Amniotic stem cell (primary cell): Measurements from ENCODE around the gene SLC29A1.

ENCODE experiments used
- DNase-seq: peaks from one replicate; lab custom pipeline; 2025; lab: John Stamatoyannopoulos, UW

Gene SLC29A1

DNA sequence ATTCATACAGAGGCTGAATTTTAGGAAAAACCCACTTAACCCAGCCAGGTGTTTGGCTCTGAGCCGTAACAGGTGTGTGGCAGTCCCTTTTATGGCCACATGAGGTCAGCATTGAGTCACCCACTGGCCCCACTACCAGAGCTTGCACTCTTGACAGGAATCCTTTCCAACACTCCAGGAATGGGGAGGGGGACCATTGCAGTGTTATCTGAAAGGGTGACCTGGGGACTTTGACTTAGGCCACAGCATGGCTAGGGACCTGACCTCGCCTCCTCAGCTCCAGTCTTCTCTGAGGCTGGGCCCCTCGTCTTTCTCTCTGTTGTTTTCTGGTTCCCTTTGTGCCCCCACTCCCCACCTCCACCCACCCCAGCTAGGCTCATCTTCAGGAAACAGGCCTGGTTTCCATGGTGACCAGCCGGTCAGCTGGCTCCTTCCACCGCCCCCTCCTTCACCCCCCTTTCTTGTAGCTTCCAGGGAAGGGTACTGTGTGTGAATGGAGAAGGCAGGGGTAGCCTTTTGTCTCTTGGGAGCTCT lies 44.8 kb downstream of the SLC29A1 start:
- no peak for DNase-seq

DNA sequence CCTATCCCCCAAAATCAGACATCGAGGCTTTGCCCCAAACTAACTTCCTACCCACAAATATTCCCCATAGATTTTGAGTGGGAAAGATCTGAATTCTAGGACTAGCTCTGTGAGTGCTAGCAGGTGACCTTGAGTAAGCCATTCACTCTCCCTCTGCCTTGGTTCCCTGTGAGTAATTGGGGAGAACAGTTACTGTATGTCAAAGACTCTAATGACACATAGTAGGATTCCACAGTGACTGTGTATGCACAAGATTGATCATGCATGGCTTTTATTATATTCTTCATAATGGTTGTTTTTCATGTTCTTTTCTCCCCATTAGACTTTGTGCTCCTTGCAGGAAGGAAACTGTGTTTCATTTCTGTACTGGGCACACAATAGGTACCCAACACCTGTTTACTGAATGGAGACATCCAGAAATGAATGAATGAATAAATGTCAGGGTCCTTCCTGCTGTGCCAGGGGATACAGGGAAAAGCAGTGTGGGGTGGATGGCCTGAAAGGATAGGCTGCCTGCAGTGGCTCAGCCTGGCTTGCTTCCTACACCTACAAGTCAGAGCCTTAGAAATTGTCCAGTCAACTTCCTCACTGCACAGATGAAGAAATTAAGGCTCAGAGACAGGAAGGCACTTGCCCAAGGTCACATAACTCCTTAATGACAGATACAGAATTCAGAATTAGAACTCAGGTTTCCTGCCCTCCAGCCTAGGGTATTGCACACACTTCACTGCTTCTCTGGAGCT lies 46.0 kb downstream of the SLC29A1 start:
- DNase-seq = no peak

- no peak for DNase-seq
These were observed 46.6 kb downstream of the SLC29A1 start, which contains the start of gene TMEM151B for GRCh38 chr6:44269921-44270525. Gene TMEM151B, plus strand, starts transcription at chr6:44270450. Its CDS starts 293 bp downstream, at chr6:44270743.

DNA sequence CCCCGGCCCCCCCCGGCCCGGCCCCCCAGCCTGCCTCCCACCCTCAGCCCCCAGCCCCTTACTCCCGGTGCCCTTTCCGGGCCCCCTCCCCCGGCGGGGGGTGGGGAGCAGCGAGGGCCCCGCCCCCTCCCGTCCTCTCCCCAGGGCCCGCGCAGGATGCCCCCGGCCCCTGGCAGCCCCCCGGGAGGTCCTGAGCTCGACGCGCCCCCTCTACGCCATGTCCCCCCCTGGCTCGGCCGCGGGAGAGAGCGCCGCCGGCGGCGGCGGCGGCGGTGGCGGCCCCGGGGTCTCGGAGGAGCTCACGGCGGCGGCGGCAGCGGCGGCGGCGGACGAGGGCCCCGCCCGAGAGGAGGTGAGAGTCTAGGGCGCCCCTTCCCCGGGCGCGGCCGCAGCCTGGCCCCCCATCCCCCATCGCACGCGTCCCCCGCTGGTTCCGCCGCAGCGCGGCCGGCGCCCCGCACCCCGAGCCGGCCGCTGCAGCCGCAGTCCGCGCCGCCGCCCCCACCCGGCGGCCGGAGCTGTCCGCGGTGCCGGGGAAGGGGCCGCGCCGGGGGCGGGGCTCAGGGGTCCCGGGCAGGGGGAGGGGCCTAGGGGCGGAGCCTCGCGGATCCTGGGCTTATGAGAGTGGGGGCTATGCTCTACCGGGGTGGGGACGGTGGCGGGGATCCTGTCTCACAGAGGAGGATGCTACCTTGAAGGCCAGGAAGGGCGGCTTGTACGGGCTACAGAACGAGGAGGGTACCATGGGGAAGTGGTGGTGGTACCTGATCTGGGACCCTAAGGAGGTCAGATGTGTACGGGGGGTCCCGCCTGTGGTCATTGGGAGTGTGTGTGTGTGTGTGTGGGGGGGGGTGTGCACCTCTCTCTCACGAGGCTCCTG lies 47.4 kb downstream of the SLC29A1 start:
- no peak for DNase-seq

- DNase-seq = no peak
These were observed 48.0 kb downstream of the SLC29A1 start for GRCh38 chr6:44271406-44271723.

DNA sequence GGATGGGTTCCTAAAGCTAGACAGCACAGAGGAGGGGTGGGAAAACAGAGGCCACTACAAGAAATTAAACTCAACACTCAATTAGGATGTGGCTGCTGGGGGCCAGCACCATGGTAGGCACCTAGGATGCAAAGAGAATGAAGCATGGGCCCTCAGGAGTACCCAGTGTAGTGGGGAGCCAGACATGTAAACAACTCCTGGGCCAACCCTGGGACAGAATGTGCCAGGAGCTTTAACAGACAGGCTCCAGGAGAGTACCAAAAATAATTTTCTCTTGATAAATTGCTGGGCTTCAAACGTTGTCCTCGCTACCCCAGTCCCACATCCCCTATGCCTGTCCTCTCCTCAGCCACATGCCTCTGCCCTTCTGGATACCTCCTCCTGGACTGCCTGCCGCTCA lies 48.5 kb downstream of the SLC29A1 start:
- no peak for DNase-seq

- no peak for DNase-seq
These were observed 49.1 kb downstream of the SLC29A1 start for GRCh38 chr6:44272529-44272928.

GRCh38 chr6:44272999-44273566 lies 49.7 kb downstream of the SLC29A1 start:
- no peak for DNase-seq

- DNase-seq = no peak
These were observed 50.2 kb downstream of the SLC29A1 start for GRCh38 chr6:44273617-44274016.

GRCh38 chr6:44275271-44275748 lies 51.9 kb downstream of the SLC29A1 start:
- DNase-seq = no peak

DNA sequence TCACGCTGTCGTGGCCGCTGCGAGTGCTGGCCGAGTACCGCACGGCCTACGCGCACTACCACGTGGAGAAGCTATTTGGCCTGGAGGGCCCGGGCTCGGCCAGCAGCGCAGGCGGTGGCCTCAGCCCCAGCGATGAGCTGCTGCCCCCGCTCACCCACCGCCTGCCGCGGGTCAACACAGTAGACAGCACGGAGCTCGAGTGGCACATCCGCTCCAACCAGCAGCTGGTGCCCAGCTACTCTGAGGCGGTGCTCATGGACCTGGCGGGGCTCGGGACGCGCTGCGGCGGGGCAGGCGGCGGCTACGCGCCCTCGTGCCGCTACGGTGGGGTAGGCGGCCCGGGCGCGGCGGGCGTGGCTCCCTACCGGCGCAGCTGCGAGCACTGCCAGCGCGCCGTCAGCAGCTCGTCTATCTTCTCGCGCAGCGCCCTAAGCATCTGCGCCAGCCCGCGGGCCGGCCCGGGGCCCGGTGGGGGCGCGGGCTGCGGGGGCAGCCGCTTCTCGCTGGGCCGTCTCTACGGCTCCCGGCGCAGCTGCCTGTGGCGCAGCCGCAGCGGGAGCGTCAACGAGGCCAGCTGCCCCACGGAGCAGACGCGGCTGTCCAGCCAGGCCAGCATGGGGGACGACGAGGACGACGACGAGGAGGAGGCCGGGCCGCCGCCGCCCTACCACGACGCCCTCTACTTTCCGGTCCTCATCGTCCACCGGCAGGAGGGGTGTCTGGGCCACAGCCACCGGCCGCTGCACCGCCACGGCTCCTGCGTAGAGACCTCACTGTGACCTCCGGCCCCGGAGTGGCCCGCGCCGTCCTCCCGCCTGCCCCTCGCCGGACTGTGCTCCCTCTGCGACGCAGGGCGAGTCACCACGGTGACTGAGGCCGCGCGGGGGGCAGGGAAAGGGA lies 52.6 kb downstream of the SLC29A1 start:
- no peak for DNase-seq

DNA sequence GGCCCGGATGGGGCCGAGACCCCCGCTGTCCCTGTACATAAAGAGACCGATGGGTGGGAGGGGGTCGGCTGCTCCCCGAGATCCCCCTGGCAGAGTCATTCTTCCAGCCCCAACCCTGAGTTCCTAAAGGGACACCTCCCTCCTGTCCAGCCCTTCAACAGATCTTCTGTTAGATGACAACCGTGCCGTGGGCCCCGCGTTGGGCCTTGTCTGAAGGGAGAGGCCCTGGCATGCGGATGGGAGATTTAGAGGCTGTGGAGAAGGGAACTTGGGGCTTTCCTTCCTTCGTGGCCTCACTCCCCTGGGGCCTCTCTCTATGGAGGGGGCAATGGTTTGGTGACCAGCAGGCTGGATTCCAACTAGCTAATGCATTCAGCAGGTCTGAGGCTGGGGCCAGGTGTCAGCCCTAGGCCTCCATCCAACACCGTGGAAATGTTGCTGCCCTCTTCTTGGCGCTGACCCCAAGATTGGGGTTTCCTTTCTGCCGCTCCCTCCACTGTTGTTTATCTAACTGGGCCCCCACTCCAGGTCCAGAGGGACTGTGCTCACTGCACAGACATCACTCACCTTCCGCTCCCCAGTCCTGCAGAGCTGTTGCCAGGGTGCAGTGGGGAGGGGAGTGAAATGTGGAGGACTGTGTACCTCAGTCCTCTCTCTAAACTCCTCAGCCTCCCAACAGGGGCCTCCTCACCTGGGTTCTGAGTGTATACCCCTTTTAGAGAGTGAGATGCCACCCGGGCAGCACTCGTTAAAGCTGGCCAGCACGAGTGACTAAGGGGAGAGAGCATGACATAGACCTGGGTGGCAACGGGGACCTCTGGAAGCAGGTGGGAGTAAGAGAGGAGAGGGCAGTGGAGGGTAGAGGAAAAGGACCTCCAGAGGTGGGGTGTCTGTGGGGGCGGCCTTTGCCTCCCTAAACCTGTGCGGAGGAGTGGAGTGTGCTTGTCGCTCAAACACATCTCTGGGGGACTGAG lies 53.6 kb downstream of the SLC29A1 start:
- no peak for DNase-seq

DNA sequence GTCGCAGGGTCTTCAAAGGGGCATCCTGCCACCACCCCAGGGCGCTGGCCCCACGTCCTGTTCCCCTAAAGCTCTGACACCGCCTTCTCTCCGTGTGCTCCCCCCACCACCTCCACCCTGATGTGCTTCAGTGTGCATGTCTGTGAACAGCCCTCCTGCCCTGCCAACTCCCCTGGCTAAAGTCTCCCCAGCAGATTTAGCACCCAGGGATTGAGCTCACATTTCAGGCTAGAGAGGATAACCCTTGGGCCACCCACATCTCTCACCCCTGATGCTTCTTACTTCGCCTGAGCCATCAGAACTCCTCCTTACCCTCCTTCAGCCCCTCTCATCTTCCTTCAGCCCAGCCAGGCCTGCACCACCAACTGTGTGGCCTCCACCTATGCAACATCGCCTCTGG lies 54.4 kb downstream of the SLC29A1 start:
- no peak for DNase-seq

- no peak for DNase-seq
These were observed 54.9 kb downstream of the SLC29A1 start for GRCh38 chr6:44278315-44278714.

- DNase-seq = no peak
These were observed 55.6 kb downstream of the SLC29A1 start for GRCh38 chr6:44278774-44279697.
